ENCODE results near the gene KCNB1.
A peak's percentile ranks its signal among the peaks of the same experiment; 100 is the strongest.

DNA sequence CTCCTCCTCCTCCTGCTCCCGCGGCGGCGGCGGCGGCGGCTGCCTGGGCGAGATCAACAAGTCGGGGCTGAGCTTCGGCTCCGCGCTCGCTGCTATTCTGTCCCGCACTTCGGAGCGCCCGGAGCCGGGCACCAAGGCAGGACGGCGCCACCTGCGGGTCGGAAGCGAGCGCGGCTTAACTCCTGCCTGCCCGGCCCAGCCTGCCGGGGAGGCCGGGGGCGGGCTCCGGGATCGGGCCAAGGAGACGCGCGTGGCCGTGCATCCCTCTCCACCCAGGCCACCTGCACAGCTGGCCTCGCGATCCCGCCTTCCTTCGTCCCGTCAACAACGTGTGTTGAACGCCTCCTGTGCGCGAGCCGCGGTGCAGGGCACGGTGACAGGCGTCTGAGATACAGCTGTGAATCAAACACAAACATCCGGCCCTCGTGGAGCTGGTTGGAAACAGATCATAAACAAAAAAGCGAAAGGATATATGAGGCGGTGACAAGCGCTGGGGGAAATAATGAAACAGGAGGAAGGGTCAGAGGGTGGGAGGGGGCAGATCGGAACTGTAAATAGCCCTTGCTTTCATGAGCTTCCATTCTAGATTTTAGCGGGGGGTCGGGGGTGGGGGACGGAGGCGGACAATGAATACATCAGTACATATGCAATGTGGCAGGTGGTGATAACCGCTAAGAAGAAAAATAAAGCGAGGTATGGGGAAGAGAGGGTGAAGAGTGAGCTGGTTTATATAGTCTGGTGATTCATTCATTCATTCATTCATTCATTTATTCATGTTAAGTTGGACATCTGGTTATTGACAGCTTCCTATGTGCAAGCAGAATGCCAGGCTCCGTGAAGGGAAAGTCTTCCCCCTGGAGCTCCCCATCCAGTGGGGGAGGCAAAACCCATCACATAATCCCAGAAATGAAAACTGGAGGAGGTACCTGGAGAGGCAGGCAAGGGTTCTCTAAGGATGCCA lies 2.0 kb upstream of the KCNB1 start:
- TF ChIP-seq, protein P1, sequence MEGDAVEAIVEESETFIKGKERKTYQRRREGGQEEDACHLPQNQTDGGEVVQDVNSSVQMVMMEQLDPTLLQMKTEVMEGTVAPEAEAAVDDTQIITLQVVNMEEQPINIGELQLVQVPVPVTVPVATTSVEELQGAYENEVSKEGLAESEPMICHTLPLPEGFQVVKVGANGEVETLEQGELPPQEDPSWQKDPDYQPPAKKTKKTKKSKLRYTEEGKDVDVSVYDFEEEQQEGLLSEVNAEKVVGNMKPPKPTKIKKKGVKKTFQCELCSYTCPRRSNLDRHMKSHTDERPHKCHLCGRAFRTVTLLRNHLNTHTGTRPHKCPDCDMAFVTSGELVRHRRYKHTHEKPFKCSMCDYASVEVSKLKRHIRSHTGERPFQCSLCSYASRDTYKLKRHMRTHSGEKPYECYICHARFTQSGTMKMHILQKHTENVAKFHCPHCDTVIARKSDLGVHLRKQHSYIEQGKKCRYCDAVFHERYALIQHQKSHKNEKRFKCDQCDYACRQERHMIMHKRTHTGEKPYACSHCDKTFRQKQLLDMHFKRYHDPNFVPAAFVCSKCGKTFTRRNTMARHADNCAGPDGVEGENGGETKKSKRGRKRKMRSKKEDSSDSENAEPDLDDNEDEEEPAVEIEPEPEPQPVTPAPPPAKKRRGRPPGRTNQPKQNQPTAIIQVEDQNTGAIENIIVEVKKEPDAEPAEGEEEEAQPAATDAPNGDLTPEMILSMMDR (conservative IDR thresholded peaks at IDR 0.05): peak; percentile 93
- no peak for TF ChIP-seq ZFX (IDR thresholded peaks at IDR 0.05)
